GM12878 (cell line): ENCODE results near the gene DEK. TPM values are rescaled to one million over a fixed set of nuclear protein-coding genes. Genes with fewer than 3 reads are reported as not detected.

Experiments used
- ATAC-seq: fragments of 200-7000 bp; cut with Tn5 transposase; 3 replicates; pipeline ENCODE4 v1.9.1; 2020; ENCODE audit warnings: mild to moderate bottlenecking, moderate library complexity
- BruUV-seq: library from RNA; stranded (reverse); fragments of 400-500 nt; replicated peaks from 2 replicates; lab custom pipeline; 2021; lab: Mats Ljungman, UMichigan
- CTCF ChIA-PET: fragments of 300-600 bp; sonication (Branson Sonifier 250); formaldehyde crosslinking; extraction: SDS; loops from one replicate; lab custom pipeline; 2021; ENCODE audit warnings: inconsistent platforms; lab: Yijun Ruan, JAX
- POLR2A ChIA-PET: fragments of 350-600 bp; formaldehyde crosslinking; extraction: SDS; loops from one replicate; lab custom pipeline; 2021; ENCODE audit warnings: inconsistent platforms; lab: Charles Lee
- RAD21 ChIA-PET: fragments of 300-600 bp; sonication (Branson Sonifier 250); formaldehyde crosslinking; loops from one replicate; lab custom pipeline; 2023; ENCODE audit warnings: antibody characterized with exemption; ENCODE audit not compliant: unreplicated experiment; lab: Charles Lee
- SMC1A ChIA-PET: fragments of 300-600 bp; sonication (Branson Sonifier 250); formaldehyde crosslinking; loops from one replicate; lab custom pipeline; 2023; ENCODE audit not compliant: unreplicated experiment, uncharacterized antibody; lab: Charles Lee
- DNase-seq: peaks from one replicate; pipeline ENCODE4 v3.0.0-alpha.2; 2011; ENCODE audit warnings: low read depth, low spot score
- FAIRE-seq: peaks from 3 replicates; lab custom pipeline; 2011; peaks lifted over from hg19 to GRCh38; lab: Jason Lieb, UNC
- H2AFZ ChIP-seq: 2 replicates; pipeline ENCODE4 v1.6.0; 2011; ENCODE audit warnings: low read depth, low read length, control low read depth; ENCODE audit not compliant: control insufficient read depth
- H3K27ac ChIP-seq: 2 replicates; pipeline ENCODE4 v1.5.1; 2011; ENCODE audit warnings: control low read depth; ENCODE audit not compliant: control insufficient read depth, insufficient read depth
- H3K27me3 ChIP-seq, 2 experiments: replicated peaks in 1 of 2; 2 replicates each; pipeline versions ENCODE4 v1.6.0 to v1.6.1; 2011; ENCODE audit warnings: low read length in 1 of 2; ENCODE audit not compliant: control insufficient read depth in 2 of 2, insufficient read depth in 2 of 2
- H3K36me3 ChIP-seq, 2 experiments: 2 replicates each; pipeline ENCODE4 v1.5.1; 2011; ENCODE audit warnings: low read length in 1 of 2; ENCODE audit not compliant: control insufficient read depth in 2 of 2, insufficient read depth in 2 of 2
- H3K4me1 ChIP-seq: 2 replicates; pipeline ENCODE4 v1.6.1; 2011; ENCODE audit warnings: mild to moderate bottlenecking, low read length, moderate library complexity, mixed read lengths; ENCODE audit not compliant: control insufficient read depth, insufficient read depth
- H3K4me2 ChIP-seq: 2 replicates; pipeline ENCODE4 v1.6.0; 2011; ENCODE audit warnings: control low read depth; ENCODE audit not compliant: control insufficient read depth, insufficient read depth
- H3K4me3 ChIP-seq: fragments of 200-600 bp; sonication (generic); 2 replicates; pipeline ENCODE4 v1.5.1; 2016
- H3K79me2 ChIP-seq: 2 replicates; pipeline ENCODE4 v1.6.0; 2011; ENCODE audit warnings: low read length; ENCODE audit not compliant: control insufficient read depth, insufficient read depth
- H3K9ac ChIP-seq: 2 replicates; pipeline ENCODE4 v1.8.0; 2011; ENCODE audit warnings: low read length, control low read depth, mixed read lengths; ENCODE audit not compliant: control insufficient read depth, insufficient read depth
- H3K9me3 ChIP-seq: replicated peaks from 3 replicates; pipeline ENCODE4 v1.5.1; 2011; ENCODE audit warnings: mild to moderate bottlenecking, low read length; ENCODE audit not compliant: control insufficient read depth, insufficient read depth
- H4K20me1 ChIP-seq: 2 replicates; pipeline ENCODE4 v1.6.0; 2011; ENCODE audit not compliant: control insufficient read depth, insufficient read depth
- ASH2L ChIP-seq: fragments of 300-600, 200-600 bp; sonication (generic); IDR thresholded peaks from 2 replicates; pipeline ENCODE4 v1.6.1; 2017; ENCODE audit warnings: low read depth, mild to moderate bottlenecking, borderline replicate concordance
- GATAD2B ChIP-seq: fragments of 450-650 bp; conservative IDR thresholded peaks from 2 replicates; pipeline ENCODE4 v1.6.1; 2017; ENCODE audit warnings: low read depth, mild to moderate bottlenecking, moderate library complexity
- NR2C2 ChIP-seq: IDR thresholded peaks from 2 replicates; pipeline ENCODE4 v1.6.1; 2011; ENCODE audit warnings: borderline replicate concordance, low read depth; ENCODE audit not compliant: control insufficient read depth, insufficient read length
- NR2F1 ChIP-seq: fragments of 450-650 bp; conservative IDR thresholded peaks from 2 replicates; pipeline ENCODE4 v1.6.1; 2017; ENCODE audit warnings: mild to moderate bottlenecking
- PRDM15 ChIP-seq: fragments of 450-650 bp; formaldehyde crosslinking; IDR thresholded peaks from 2 replicates; pipeline ENCODE4 v1.4.0; 2020; ENCODE audit warnings: mild to moderate bottlenecking, moderate library complexity
- SRF ChIP-seq, 2 experiments: IDR thresholded peaks; 2 replicates each; pipeline ENCODE4 v1.6.1; 2011; ENCODE audit warnings: low read depth in 2 of 2, low read length in 2 of 2, mild to moderate bottlenecking in 1 of 2, moderate library complexity in 1 of 2
- ZNF24 ChIP-seq: fragments of 450-650 bp; IDR thresholded peaks from 2 replicates; pipeline ENCODE4 v1.6.1; 2017; ENCODE audit warnings: antibody characterized with exemption, mild to moderate bottlenecking
- WGBS: methylation state at CpG from one replicate; pipeline ENCODE4 v1.1.6; 2016; ENCODE audit warnings: low lambda C conversion rate; ENCODE audit not compliant: insufficient replicate concordance, insufficient coverage; ENCODE audit errors: missing lambda C conversion rate; 5-methylcytosine and 5-hydroxymethylcytosine counted together
- in situ Hi-C: fragments of 300-500 bp; cut with MboI; formaldehyde crosslinking; loops from 9 replicates; pipeline ENCODE4 v1.14.3; 2018; ENCODE audit warnings: mixed read lengths
- intact Hi-C: fragments of 100-400 bp; cut with micrococcal nuclease; formaldehyde crosslinking; loops from one replicate; pipeline ENCODE4 v1.14.2; 2022; ENCODE audit not compliant: unreplicated experiment
- polyA plus RNA-seq, 11 experiments: library from polyadenylated mRNA; depleted of rRNA in 4 of 11; unstranded in 6 of 11; stranded (reverse) in 5 of 11; fragments of >200 nt; fragmentation: Nextera tagmentation in 4 of 11; fragmentation: Illumina TruSeq in 1 of 11; extraction: Ambion mirVana in 4 of 11; extraction: Trizol in 1 of 11; gene quantifications; 1 replicate in 1 of 11; 2 replicates in 10 of 11; pipeline versions ENCODE4 v1.2.1 to v1.2.3, GENCODE V29; 2011 to 2016; ENCODE audit warnings: inconsistent platforms in 2 of 11, missing spikeins in 2 of 11, low read depth in 1 of 11
- total RNA-seq, 4 experiments: library from RNA; depleted of rRNA in 3 of 4; stranded (reverse); fragments of >200 nt in 3 of 4; fragmentation: Illumina TruSeq in 1 of 4; extraction: Trizol in 1 of 4; gene quantifications; 2 replicates each; pipeline versions ENCODE4 v1.2.1 to v1.2.3, GENCODE V29; 2013 to 2021
- TF ChIP-seq, protein P1 (sequence below): fragments of 450-650 bp; IDR thresholded peaks from 2 replicates; pipeline ENCODE4 v1.6.1; 2017; ENCODE audit warnings: antibody characterized with exemption, mild to moderate bottlenecking, moderate library complexity

DEK gene
- total and polyA plus RNA-seq, 10 of the 15 experiments (the other 5 are each of a cell fraction or from before 2014, with no cell fraction given) = 111 to 346 (median 196) TPM

DNA sequence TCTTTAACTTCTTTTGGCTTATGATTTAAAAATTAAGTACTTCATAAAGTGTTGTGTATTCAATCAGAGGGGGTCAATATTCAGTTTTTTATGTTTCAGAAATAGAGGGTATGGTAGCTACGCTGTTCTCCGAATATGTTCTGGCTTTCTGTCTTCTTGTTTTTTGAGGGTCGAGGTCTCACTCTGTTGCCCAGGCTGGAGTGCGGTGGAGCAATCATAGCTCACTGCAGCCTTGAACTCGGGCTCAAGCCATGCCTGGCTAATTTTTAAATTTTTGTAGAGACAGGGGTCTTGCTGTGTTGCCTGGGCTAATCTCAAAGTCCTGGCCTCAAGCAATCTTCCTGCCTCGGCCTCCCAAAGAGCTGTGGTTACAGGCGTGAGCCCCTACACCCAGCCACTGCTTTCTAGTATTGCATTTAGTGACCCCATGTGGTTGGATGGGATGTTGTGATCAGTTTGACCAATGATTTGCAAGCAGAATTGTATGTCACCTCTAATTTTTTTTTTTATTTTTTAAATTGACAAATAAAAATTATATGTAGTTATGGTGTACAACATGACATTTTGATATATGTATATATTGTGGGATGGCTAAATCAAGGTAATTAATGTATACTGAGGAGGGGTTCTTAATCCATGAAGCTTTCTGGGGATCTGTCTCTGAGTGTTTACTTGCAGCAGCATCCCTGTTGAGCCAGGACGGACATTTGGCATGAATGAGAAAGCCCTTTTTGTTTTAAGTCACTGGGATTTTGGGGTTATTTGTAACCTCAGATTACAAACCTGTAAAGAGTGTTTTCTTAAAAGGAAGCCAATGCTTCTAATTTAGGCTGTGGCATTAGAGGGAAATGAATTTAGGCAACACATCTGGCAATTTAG, 38.5 kb upstream of the DEK start (continued):
- TF ChIP-seq, protein P1, sequence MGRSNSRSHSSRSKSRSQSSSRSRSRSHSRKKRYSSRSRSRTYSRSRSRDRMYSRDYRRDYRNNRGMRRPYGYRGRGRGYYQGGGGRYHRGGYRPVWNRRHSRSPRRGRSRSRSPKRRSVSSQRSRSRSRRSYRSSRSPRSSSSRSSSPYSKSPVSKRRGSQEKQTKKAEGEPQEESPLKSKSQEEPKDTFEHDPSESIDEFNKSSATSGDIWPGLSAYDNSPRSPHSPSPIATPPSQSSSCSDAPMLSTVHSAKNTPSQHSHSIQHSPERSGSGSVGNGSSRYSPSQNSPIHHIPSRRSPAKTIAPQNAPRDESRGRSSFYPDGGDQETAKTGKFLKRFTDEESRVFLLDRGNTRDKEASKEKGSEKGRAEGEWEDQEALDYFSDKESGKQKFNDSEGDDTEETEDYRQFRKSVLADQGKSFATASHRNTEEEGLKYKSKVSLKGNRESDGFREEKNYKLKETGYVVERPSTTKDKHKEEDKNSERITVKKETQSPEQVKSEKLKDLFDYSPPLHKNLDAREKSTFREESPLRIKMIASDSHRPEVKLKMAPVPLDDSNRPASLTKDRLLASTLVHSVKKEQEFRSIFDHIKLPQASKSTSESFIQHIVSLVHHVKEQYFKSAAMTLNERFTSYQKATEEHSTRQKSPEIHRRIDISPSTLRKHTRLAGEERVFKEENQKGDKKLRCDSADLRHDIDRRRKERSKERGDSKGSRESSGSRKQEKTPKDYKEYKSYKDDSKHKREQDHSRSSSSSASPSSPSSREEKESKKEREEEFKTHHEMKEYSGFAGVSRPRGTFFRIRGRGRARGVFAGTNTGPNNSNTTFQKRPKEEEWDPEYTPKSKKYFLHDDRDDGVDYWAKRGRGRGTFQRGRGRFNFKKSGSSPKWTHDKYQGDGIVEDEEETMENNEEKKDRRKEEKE = no peak

GRCh38 chr6:18293076-18293904, 29.0 kb upstream of the DEK start:
- ChIA-PET SMC1A (interaction anchor here (0.6 to 1.2 kb wide), 2 partner anchors 9 to 88 kb away, joined by 3 read pairs; no protein-coding TSS in a partner anchor), POLR2A (interaction anchor here (0.5 kb wide), 1 partner anchor 459 kb away, joined by 5 read pairs; no protein-coding TSS in a partner anchor), CTCF (interaction anchor here (0.7 kb wide), 1 partner anchor 8 kb away, joined by 3 read pairs; no protein-coding TSS in a partner anchor), RAD21 (no interaction called here)
- no peak for DNase-seq
- intact Hi-C loops = no loop called here
- Histone ChIP-seq H4K20me1 (no peaks in the 10 kb centered on the region), H3K4me1 (no peaks in the 10 kb centered on the region), H3K27me3 (no peaks in the 10 kb centered on the region), H3K9ac (no peak overlapping the region), H3K79me2 (no peaks in the 10 kb centered on the region), H2AFZ (no peak overlapping the region), H3K9me3 (no peaks in the 10 kb centered on the region), H3K36me3 (no peaks in the 10 kb centered on the region), H3K4me3 (no peak overlapping the region), H3K4me2 (no peak overlapping the region), H3K27ac (no peak overlapping the region)
- in situ Hi-C loops = no loop called here
- WGBS = 20% methylated on average over 6 of the region's 6 CpGs
- FAIRE-seq = no peak
- BruUV-seq = no TSS peak
- no peak for ATAC-seq
- TF ChIP-seq ASH2L = no peak
- no peak for TF ChIP-seq PRDM15 (CRISPR knock-in tag)
- TF ChIP-seq NR2F1 = no peak
- no peak for TF ChIP-seq ZNF24
- TF ChIP-seq GATAD2B = no peak
- TF ChIP-seq SRF (IDR thresholded peaks at IDR 0.05; ENCODE audit: low read depth in 2 of 2, low read length in 2 of 2) = no peak
- TF ChIP-seq NR2C2 = no peak
